ENCODE data around the gene OGFOD3. TPM values are rescaled to one million over a fixed set of nuclear protein-coding genes. Genes with fewer than 3 reads are reported as not detected.
A peak's percentile ranks its signal among the peaks of the same experiment; 100 is the strongest.

OGFOD3 gene
- total RNA-seq, 4 donors from 2014 or later = 25.8 to 72.1 (median 27.7) TPM

DNA sequence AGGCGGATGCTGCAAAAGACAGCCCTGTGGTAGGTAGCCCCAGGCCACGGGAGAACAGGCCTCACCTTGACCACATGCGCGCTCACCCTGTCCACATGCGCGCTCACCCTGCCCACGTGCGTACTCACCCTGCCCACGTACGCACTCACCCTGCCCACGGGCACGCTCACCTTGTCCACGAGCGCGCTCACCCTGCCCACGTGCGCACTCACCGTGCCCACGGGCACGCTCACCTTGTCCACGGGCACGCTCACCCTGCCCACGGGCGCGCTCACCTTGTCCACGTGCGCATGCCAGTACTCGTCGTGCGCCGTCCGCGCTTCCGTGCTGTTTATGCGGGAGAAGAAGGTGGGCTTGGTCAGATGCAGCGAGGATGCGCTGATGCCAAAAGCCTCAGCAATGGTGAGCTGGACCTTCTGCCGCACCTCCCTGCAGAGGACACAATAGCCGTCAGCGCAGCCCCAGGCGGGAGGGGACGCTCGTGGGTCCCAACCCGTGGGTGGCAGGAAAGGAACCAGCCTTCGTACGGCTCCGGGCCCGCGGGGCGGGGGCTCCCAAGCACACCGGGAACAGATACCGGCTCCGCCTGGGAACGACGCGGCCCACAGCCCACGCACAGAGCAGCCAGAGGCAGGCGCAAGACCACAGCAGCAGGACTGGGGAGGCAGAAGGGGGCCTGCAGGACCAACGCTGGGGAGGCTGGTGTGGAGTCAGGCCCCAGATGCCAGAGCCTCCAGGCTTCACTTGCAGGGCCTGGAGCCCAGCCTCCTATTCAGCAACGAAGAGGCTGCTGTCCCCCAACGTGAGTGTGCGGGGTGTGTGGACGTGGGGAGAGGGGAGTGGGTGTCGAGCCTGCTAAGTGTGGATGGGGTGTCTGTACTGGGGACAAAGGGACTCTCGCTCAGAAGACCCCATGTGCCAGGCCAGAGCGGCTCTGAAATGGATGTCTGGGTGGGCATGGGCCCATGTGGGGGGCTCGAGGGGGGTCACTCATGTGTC lies 14.4 kb downstream of the OGFOD3 start:
- Histone ChIP-seq H3K27me3 (no peaks in the 10 kb centered on the region), H3K4me1 (peaks cover 31 to 32% of the 10 kb centered on the region in 2 donors), H3K4me3 (no peak overlapping the region), H3K36me3 (peaks cover 0 to 28% of the 10 kb centered on the region in 2 donors), H3K27ac (no peak overlapping the region), H3K9me3 (no peaks in the 10 kb centered on the region)
- TF ChIP-seq POLR2A (IDR thresholded peaks at IDR 0.05) (no peak), CTCF (IDR thresholded peaks at IDR 0.05 in 4 of 5, conservative IDR thresholded peaks at IDR 0.05 in 1 of 5) (no peak)
- in situ Hi-C loops (cut with MboI; ENCODE audit: low sequenced_read_pairs in 4 of 4) = no loop called here
- DNase-seq (no peak), ATAC-seq (no peak)
- intact Hi-C loops (cut with DNase I; ENCODE audit: low total_unique reads) = no loop called here

DNA sequence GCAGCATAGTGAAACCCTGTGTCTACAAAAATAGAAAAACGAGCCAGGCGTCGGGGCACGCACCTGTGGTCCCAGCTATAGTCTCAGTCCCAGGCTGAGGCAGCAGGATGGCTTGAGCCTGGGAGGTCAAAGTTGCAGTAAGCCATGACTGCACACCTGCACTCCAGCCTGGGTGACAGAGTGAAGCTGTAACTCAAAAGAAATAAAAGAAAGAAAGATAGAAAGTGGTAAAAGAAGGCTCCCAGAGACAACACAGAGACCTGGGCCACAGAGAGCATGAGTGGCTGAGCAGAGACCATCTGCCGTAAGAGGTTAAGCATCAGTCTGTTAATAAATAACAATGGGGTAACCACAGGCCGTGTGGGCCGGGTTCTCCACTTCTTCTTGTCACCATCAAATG lies 15.5 kb downstream of the OGFOD3 start:
- H3K27me3 ChIP-seq = no peaks in the 10 kb centered on the region
- no peak for ATAC-seq
- in situ Hi-C loops (cut with MboI; ENCODE audit: low sequenced_read_pairs in 4 of 4) (no loop called here), intact Hi-C loops (cut with DNase I; ENCODE audit: low total_unique reads) (no loop called here)
- DNase-seq = no peak
- no peak overlapping the region for H3K27ac ChIP-seq
- H3K4me1 ChIP-seq = peaks cover 30 to 34% of the 10 kb centered on the region in 2 donors
- no peak for TF ChIP-seq POLR2A (IDR thresholded peaks at IDR 0.05)
- H3K36me3 ChIP-seq = peaks cover 0 to 28% of the 10 kb centered on the region in 2 donors
- no peaks in the 10 kb centered on the region for H3K9me3 ChIP-seq
- H3K4me3 ChIP-seq = no peak overlapping the region

DNA sequence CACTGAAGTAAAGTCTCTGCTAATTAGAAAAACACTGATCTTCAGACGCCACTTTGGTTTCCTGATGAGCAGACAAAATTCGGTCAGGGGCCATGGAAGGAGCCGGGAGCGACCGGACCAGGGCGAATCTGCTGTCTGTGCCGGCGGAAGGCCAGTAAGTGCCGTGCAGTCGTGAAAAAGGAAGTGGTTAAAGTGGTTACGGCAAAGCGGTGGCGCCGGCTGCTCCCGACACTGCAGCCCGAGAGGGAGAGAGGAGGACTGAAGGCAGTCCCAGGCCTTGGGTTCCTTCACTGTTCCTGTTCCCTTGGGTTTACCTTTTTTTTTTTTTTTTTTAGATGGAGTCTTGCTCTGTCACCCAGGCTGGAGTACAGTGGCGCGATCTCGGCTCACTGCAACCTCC lies 17.6 kb downstream of the OGFOD3 start:
- no peak overlapping the region for H3K4me3 ChIP-seq
- H3K4me1 ChIP-seq = peaks cover 17 to 22% of the 10 kb centered on the region in 2 donors
- no peak for ATAC-seq
- H3K27ac ChIP-seq = no peak overlapping the region
- no peak for TF ChIP-seq POLR2A (IDR thresholded peaks at IDR 0.05)
- TF ChIP-seq CTCF (IDR thresholded peaks at IDR 0.05 in 4 of 5, conservative IDR thresholded peaks at IDR 0.05 in 1 of 5) = no peak
- H3K36me3 ChIP-seq = peaks cover 0 to 28% of the 10 kb centered on the region in 2 donors
- no peak for DNase-seq
- H3K9me3 ChIP-seq = no peaks in the 10 kb centered on the region
- H3K27me3 ChIP-seq = no peaks in the 10 kb centered on the region
- in situ Hi-C loops (cut with MboI; ENCODE audit: low sequenced_read_pairs in 4 of 4) = no loop called here
- intact Hi-C loops (cut with DNase I; ENCODE audit: low total_unique reads) = no loop called here

DNA sequence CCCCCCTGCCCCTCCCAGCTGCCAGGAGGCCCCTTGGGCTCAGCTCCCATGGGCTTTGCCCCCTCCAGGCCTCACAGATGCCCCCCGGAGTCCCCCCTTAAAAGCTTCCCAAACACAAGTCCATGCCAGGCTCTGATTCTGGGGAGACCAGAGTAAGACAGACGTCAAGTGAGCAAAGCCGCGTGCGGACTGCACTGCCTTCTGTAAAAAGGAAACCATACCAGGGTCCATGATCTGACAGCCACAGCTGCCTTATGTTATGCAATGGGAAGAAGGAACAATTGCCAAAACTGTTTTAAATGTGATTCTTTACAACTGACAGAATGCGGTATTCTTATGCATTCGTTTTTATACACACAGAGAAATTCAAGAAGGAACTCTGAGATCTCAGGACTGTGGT lies 18.2 kb downstream of the OGFOD3 start:
- DNase-seq (no peak), ATAC-seq (peak in 1 of 2 donors; percentile 21)
- Histone ChIP-seq H3K27ac (peak overlapping the region; percentile 36 to 75 (median 54)), H3K4me1 (peaks cover 17 to 22% of the 10 kb centered on the region in 2 donors), H3K36me3 (peaks cover 0 to 28% of the 10 kb centered on the region in 2 donors), H3K4me3 (no peak overlapping the region), H3K27me3 (no peaks in the 10 kb centered on the region), H3K9me3 (no peaks in the 10 kb centered on the region)
- intact Hi-C loops (cut with DNase I; ENCODE audit: low total_unique reads) (no loop called here), in situ Hi-C loops (cut with MboI; ENCODE audit: low sequenced_read_pairs in 4 of 4) (no loop called here)
- no peak for TF ChIP-seq CTCF (IDR thresholded peaks at IDR 0.05 in 4 of 5, conservative IDR thresholded peaks at IDR 0.05 in 1 of 5)
- no peak for TF ChIP-seq POLR2A (IDR thresholded peaks at IDR 0.05)

DNA sequence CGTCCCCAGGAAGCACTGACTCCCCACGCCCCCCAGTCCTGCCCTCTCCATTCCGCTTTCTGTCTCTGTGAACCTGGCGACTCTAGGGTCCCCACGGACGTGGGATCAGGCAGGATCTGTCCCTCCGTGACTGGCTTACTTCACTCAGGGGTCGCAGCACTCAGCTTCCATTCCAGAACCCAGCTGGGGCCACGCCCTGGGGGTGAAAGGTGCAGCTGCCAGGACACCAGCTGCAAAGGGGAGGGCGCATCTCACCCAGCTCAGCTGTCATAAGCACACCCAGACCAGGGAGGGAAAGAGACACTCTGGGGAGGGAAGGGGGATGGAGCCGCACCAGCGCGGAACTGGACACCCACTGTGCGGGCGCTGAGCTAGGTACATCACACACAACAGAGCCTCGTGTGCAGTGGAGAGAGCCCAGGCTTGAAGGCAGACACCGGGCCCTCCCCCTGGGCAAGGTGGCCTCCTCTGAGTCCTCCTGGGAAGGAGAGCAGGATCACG lies 18.7 kb downstream of the OGFOD3 start:
- TF ChIP-seq POLR2A (IDR thresholded peaks at IDR 0.05) = no peak
- no peak for TF ChIP-seq CTCF (IDR thresholded peaks at IDR 0.05 in 4 of 5, conservative IDR thresholded peaks at IDR 0.05 in 1 of 5)
- H3K27ac ChIP-seq = peak overlapping the region; percentile 38 to 75 (median 54)
- ATAC-seq = peak; percentile 82 to 91
- in situ Hi-C loops (cut with MboI; ENCODE audit: low sequenced_read_pairs in 4 of 4) = no loop called here
- H3K4me3 ChIP-seq = no peak overlapping the region
- peak; percentile 57 to 79 for DNase-seq
- H3K9me3 ChIP-seq = no peaks in the 10 kb centered on the region
- H3K4me1 ChIP-seq = peaks cover 17 to 22% of the 10 kb centered on the region in 2 donors
- peaks cover 0 to 28% of the 10 kb centered on the region in 2 donors for H3K36me3 ChIP-seq
- intact Hi-C loops (cut with DNase I; ENCODE audit: low total_unique reads) = no loop called here
- no peaks in the 10 kb centered on the region for H3K27me3 ChIP-seq

All from gastrocnemius medialis (tissue), 4 donors.